Adrenal gland (tissue), 12 donors: Measurements from ENCODE around the gene MSMB. TPM values are rescaled to one million over a fixed set of nuclear protein-coding genes. Genes with fewer than 3 reads are reported as not detected.
A peak's percentile ranks its signal among the peaks of the same experiment; 100 is the strongest.

Experiments used
- DNase-seq, 7 donors: peaks; one replicate each; pipeline ENCODE4 v3.0.0-alpha.2; 2019 to 2020
- H3K27ac ChIP-seq, 5 donors: fragments of 200-600 bp; sonication (generic) in 4 of 5; 1 replicate in 3 of 5; 2 replicates in 2 of 5; pipeline versions ENCODE4 v1.5.1 to v1.8.0; 2016 to 2020; ENCODE audit warnings: mild to moderate bottlenecking in 1 of 5
- H3K27me3 ChIP-seq: fragments of 200-600 bp; 2 replicates; pipeline ENCODE4 v1.8.0; 2021
- H3K36me3 ChIP-seq, 2 donors: fragments of 200-600 bp; replicated peaks in 1 of 2; 1 replicate in 1 of 2; 2 replicates in 1 of 2; pipeline versions ENCODE4 v1.5.1 to v1.8.0; 2018 to 2022
- H3K4me1 ChIP-seq, 2 donors: fragments of 200-600 bp; replicated peaks in 1 of 2; 1 replicate in 1 of 2; 2 replicates in 1 of 2; pipeline versions ENCODE4 v1.5.1 to v1.8.0; 2018 to 2021
- H3K4me3 ChIP-seq, 4 donors: fragments of 200-600 bp; sonication (generic) in 3 of 4; one replicate each; pipeline ENCODE4 v1.5.1; 2016 to 2018
- H3K9me3 ChIP-seq, 3 donors: fragments of 200-600 bp; sonication (generic) in 1 of 3; replicated peaks in 1 of 3; 1 replicate in 2 of 3; 2 replicates in 1 of 3; pipeline versions ENCODE4 v1.5.1 to v1.8.0; 2016 to 2021
- POLR2A ChIP-seq, 2 donors: fragments of 450-650 bp; IDR thresholded peaks; one replicate each; pipeline ENCODE4 v1.6.1; 2017; ENCODE audit warnings: antibody characterized with exemption in 2 of 2, mild to moderate bottlenecking in 2 of 2, moderate library complexity in 1 of 2
- WGBS, 4 donors: extraction: QIAGEN DNeasy Blood & Tissue Kit in 2 of 4; methylation state at CpG; one replicate each; pipeline versions ENCODE4 v1.1.5 to v1.1.7; 2013 to 2017; 5-methylcytosine and 5-hydroxymethylcytosine counted together
- intact Hi-C, 2 donors: fragments of 100-400 bp; cut with DNase I; formaldehyde crosslinking; loops; one replicate each; pipeline versions ENCODE4 v1.14.1 to v1.15.0; 2022 to 2023
- polyA plus RNA-seq, 3 donors: library from polyadenylated mRNA; stranded (reverse); fragments of 200-250 nt in 2 of 3; fragments of 350-450 nt in 1 of 3; fragmentation: Illumina TruSeq in 1 of 3; extraction: RNeasy Lipid Tissue Mini Kit (QIAGEN cat#74804) in 1 of 3; gene quantifications; one replicate each; pipeline ENCODE4 v1.2.3, GENCODE V29; 2013 to 2014
- total RNA-seq, 9 donors: library from RNA; depleted of rRNA in 4 of 9; stranded (reverse); fragments of >200 nt in 4 of 9; fragments of 120-200 nt in 1 of 9; fragmentation: NEBNext Ultra II Directional in 1 of 9; extraction: Animal tissue kit (Norgen Biotek cat#: 25700) in 1 of 9; gene quantifications; one replicate each; pipeline versions ENCODE4 v1.1.0 to v1.2.4, GENCODE V29; 2013 to 2023
- TF ChIP-seq, protein P1 (sequence below), 6 experiments: fragments of 450-650 bp in 4 of 6; fragments of 200-600 bp in 2 of 6; sonication (generic) in 1 of 6; IDR thresholded peaks; 1 replicate in 5 of 6; 2 replicates in 1 of 6; pipeline versions ENCODE4 v1.5.1 to v1.8.0; 2016 to 2021; ENCODE audit warnings: antibody characterized with exemption in 6 of 6, mild to moderate bottlenecking in 2 of 6, moderate library complexity in 1 of 6
- donor health status: healthy with polysubstance abuse.
- donor health status: Bipolar disorder and iron deficiency.
- donor health status: DM: yes; HTN: yes; CAD: no.
- donor health status: DM: no; HTN: no; CAD: no.
- donor health status: DM: no; HTN: no; CAD: no.
- donor health status: DM: yes; HTN: yes; CAD: no.

The MSMB gene
- total and polyA plus RNA-seq, 12 donors, result not detected

DNA sequence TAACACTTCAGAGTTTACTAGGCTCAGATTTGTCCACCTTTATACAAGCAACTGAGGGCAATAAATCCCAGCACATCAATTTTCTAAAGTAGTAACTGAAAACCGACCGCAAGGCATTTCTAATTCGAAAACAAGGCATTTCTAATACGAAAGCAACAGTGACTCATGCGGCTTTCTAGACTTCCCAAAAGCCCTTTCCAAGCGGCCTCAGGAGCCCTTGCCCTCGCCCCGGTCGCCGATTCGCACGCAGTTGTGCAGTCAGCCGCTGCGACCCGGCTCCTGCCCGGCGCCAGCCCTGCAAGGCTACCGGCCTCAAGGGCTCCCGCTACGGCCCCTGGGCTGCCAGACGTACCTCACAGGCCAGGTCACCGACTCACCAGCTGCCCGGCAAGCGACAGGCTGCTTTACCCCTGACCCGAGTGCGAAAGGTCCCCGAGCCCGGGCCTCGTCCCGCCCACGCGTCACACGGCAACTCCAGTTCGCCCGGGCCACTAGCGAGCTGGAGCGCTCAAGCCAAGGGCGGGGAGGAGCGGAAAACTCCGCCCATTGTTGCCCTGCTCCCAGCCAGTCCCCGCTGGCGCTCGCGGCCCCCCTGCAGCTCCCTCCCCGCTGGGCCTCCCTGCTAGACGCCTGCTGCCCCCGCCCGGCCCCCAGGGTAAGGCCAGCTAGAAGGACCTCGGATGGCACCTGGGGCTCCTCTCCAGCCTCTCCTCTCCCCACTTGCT lies 22.9 kb downstream of the MSMB start:
- TF ChIP-seq POLR2A (IDR thresholded peaks at IDR 0.05), result peak; percentile 48 to 90
- TF ChIP-seq, protein P1, sequence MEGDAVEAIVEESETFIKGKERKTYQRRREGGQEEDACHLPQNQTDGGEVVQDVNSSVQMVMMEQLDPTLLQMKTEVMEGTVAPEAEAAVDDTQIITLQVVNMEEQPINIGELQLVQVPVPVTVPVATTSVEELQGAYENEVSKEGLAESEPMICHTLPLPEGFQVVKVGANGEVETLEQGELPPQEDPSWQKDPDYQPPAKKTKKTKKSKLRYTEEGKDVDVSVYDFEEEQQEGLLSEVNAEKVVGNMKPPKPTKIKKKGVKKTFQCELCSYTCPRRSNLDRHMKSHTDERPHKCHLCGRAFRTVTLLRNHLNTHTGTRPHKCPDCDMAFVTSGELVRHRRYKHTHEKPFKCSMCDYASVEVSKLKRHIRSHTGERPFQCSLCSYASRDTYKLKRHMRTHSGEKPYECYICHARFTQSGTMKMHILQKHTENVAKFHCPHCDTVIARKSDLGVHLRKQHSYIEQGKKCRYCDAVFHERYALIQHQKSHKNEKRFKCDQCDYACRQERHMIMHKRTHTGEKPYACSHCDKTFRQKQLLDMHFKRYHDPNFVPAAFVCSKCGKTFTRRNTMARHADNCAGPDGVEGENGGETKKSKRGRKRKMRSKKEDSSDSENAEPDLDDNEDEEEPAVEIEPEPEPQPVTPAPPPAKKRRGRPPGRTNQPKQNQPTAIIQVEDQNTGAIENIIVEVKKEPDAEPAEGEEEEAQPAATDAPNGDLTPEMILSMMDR (IDR thresholded peaks at IDR 0.05), result peak in 3 of 6 experiments; percentile 4 to 14 (median 7)
- 0 to 8% (median 0%) methylated on average over 7 to 49 of the region's 49 CpGs for WGBS, 4 donors
- Histone ChIP-seq H3K4me1 (peaks cover 19 to 80% of the 10 kb centered on the region in 2 donors), H3K9me3 (no peaks in the 10 kb centered on the region), H3K36me3 (no peaks in the 10 kb centered on the region), H3K27ac (peak overlapping the region; percentile 89 to 98 (median 96)), H3K27me3 (no peaks in the 10 kb centered on the region), H3K4me3 (peak overlapping the region in 3 of 4 donors; percentile 12 to 77 (median 34))
- DNase-seq, result peak; percentile 93 to 97 (median 96)
- intact Hi-C loops, result loop anchor here in 1 of 2 donors (10.0 kb wide), 1 partner anchor 48 kb away; the partner anchor contains the start of gene TIMM23

DNA sequence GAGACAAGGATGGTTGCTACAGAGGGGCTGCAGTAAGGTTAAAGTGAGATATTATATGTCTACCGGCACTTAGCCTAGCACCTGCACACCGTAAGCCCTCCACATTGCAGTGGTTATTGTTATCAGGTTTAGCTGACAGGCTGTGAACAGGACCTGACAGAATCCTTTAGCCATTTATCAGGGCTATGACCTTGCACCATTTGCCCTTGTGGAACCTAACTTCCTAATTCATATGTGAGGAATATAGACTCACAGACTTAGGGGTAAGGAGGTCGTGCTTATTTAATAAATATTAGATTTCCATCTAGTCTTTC lies 25.8 kb downstream of the MSMB start:
- no peaks in the 10 kb centered on the region for H3K27me3 ChIP-seq
- no peak for DNase-seq
- peak overlapping the region; percentile 18 to 78 (median 42) for H3K27ac ChIP-seq
- no peaks in the 10 kb centered on the region for H3K9me3 ChIP-seq
- TF ChIP-seq, protein P1 (IDR thresholded peaks at IDR 0.05), result no peak
- TF ChIP-seq POLR2A (IDR thresholded peaks at IDR 0.05), result no peak
- no peak overlapping the region for H3K4me3 ChIP-seq
- H3K36me3 ChIP-seq, result peaks cover 0 to 8% of the 10 kb centered on the region in 2 donors
- peaks cover 19 to 72% of the 10 kb centered on the region in 2 donors for H3K4me1 ChIP-seq
- WGBS, 4 donors, result 41 to 59% (median 46%) methylated on average over 3 of the region's 3 CpGs
- intact Hi-C loops, result loop anchor here in 1 of 2 donors (10.0 kb wide), 1 partner anchor 46 kb away; the partner anchor contains the start of gene TIMM23

DNA sequence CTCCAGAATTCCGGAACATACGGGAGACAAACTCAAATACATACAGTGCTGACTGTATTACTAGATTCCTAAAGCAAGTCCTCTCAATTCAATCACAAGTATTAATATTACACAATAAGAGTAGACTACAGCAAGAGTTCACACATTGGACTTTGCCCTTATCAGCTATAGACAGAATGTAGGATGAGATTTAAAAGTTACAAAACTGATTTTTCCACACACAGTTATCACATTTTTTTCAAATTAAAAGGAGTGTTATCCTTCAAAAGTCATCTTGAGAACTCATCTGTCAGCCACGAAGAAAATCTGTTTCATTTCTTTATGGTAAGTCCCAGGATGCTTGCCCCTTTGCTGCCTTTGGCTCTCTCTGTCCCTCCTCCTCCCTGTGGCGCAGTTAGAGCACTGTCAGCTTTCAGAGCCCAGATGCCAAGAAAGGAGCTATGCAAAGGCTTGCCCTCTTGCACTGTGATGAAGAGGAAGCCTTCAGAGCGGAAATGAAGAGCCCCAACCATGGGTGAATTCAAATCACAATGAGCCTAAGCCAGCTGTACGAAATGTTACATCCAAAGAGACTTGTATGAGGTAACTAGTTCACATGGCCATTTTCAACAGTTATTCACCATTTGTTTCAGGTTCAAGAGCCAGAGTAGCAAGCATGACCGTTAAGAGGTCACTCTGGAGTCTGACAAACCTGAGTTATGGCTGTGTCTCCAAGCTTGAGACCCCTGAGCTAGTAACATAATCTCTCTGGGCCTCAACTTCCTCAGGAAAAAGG lies 26.3 kb downstream of the MSMB start:
- DNase-seq, result peak in 5 of 7 donors; percentile 28 to 58 (median 47)
- peaks cover 24 to 67% of the 10 kb centered on the region in 2 donors for H3K4me1 ChIP-seq
- H3K27ac ChIP-seq, result peak overlapping the region; percentile 18 to 78 (median 42)
- H3K36me3 ChIP-seq, result peaks cover 0 to 8% of the 10 kb centered on the region in 2 donors
- no peak overlapping the region for H3K4me3 ChIP-seq
- 59 to 66% (median 59%) methylated on average over 7 of the region's 7 CpGs for WGBS, 4 donors
- no peaks in the 10 kb centered on the region for H3K9me3 ChIP-seq
- no peaks in the 10 kb centered on the region for H3K27me3 ChIP-seq
- intact Hi-C loops, result loop anchor here in 1 of 2 donors (10.0 kb wide), 1 partner anchor 45 kb away; the partner anchor contains the start of gene TIMM23
- TF ChIP-seq, protein P1 (IDR thresholded peaks at IDR 0.05), result no peak
- TF ChIP-seq POLR2A (IDR thresholded peaks at IDR 0.05), result no peak

DNA sequence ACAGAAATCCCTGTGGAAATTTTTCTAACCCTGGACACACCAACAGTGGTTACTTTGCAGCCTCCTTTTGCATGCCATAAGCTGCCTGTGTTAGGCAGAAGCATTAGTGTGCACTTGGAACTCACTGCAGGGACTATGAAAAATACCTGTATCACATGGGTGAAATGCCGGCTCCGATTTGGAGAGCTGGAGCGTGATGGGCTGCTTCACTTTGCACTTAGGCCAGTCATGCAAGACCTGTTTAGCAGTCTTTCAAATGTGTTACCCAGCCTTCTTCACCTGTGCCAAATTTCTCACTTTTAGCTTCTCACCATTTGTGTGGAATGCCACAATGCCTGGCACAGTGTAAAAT lies 26.9 kb downstream of the MSMB start:
- Histone ChIP-seq H3K36me3 (peaks cover 0 to 10% of the 10 kb centered on the region in 2 donors), H3K27me3 (no peaks in the 10 kb centered on the region), H3K9me3 (no peaks in the 10 kb centered on the region), H3K27ac (peak overlapping the region in 2 of 5 donors; percentile 42 to 78), H3K4me1 (peaks cover 25 to 63% of the 10 kb centered on the region in 2 donors), H3K4me3 (peak overlapping the region in 1 of 4 donors; percentile 17)
- intact Hi-C loops, result no loop called here
- no peak for DNase-seq
- WGBS, 4 donors, result 76 to 89% (median 79%) methylated on average over 3 of the region's 3 CpGs
- no peak for TF ChIP-seq POLR2A (IDR thresholded peaks at IDR 0.05)
- TF ChIP-seq, protein P1 (IDR thresholded peaks at IDR 0.05), result no peak
